Measurements from ENCODE around the gene OAS3. TPM values are rescaled to one million over a fixed set of nuclear protein-coding genes. Genes with fewer than 3 reads are reported as not detected.
"Not testable (repeated sequence)": the region's sequence is repeated elsewhere in the genome, so short reads cannot be mapped to it uniquely, and the experiment has no call there.

OAS3 gene
- polyA plus RNA-seq, 5 donors, result 15.1 to 18.0 (median 16.7) TPM

- peak; percentile 24 to 36 for DNase-seq
Observed at GRCh38 chr12:112978163-112979040, 40.1 kb downstream of the OAS3 start, which contains the start of gene OAS2. Gene OAS2 (plus strand): TSS chr12:112978519. CDS start chr12:112978609, 90 bp downstream.

- no peak for DNase-seq
Observed at GRCh38 chr12:112979041-112979680, 40.9 kb downstream of the OAS3 start.

DNA sequence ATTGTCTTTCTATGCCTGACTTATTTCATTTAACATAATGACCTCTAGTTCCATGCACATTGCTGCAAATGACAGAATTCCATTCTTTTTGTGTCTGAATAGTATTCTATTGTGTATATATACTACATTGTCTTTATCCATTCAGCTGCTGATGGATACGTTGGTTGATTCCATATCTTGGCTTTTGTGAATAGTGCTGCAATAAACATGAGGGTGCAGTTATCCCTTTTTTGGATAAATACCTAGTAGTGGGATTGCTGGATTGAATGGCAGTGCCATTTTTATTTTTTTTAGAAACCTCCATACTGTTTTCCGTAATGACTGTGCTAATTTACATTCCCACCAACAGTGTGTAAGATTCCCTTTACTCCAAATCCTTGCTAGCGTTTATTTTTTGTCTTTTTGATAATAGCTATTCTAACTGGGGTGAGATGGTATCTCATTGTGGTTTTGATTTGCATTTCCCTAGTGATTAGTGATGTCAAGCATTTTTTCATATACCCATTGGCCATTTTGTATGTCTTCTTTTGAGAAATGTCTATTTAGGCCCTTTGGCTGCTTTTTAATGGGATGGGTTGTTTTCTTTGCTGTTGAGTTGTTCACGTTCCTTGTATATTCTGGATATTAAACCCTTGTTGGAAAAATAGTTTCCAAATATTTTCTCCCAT, 42.4 kb downstream of the OAS3 start:
- no peak for DNase-seq

GRCh38 chr12:112985642-112986290, 47.5 kb downstream of the OAS3 start:
- DNase-seq, result no peak

- no peak for DNase-seq
Observed at GRCh38 chr12:112986291-112986800, 48.1 kb downstream of the OAS3 start.

- DNase-seq, result no peak
Observed at GRCh38 chr12:112987561-112987960, 49.3 kb downstream of the OAS3 start.

GRCh38 chr12:112988224-112988623, 50.0 kb downstream of the OAS3 start:
- DNase-seq, result no peak

DNA sequence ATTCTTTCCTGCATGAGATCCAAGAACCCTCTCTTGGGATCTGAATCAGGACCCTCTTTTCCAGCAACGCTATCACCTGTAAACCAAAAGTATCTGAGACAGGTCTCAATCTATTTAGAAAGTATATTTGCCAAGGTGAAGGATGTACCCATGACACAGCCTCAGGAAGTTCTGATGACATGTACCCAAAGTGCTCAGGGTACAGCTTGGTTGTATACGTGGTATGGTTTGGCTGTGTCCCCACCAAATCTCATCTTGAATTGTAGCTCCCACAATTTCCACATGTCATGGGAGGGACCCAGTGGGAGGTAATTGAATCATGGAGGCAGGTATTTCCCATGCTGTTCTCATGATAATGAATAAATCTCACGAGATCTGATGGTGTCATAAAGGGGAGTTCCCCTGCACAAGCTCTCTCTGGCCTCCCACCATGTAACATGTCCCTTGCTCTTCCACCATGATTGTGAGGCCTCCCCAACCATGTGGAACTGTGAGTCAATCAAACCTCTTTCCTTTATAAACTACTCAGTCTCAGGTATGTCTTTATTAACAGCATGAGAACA, 50.6 kb downstream of the OAS3 start:
- not testable (repeated sequence) for DNase-seq

- no peak for DNase-seq
Observed at GRCh38 chr12:112989806-112990205, 51.5 kb downstream of the OAS3 start.

GRCh38 chr12:112992541-112993398, 54.5 kb downstream of the OAS3 start:
- DNase-seq, result peak in 1 of 2 donors; percentile 19

DNA sequence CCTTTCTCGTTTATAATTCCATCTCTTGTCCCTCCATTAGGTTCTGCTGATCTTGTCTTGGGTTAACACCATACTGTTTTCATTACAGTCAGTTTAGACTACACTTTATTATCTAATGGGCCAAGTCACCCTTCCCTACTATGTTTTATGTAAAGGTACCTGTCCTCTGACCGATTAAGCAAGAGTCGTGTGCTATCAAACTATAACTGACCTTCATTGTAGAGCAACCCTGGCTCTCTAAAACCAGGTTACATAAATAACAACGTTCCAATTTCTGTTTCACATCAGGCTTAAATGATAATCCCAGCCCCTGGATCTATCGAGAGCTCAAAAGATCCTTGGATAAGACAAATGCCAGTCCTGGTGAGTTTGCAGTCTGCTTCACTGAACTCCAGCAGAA, 56.7 kb downstream of the OAS3 start:
- no peak for DNase-seq

GRCh38 chr12:112996501-112996900, 58.2 kb downstream of the OAS3 start:
- no peak for DNase-seq

GRCh38 chr12:112997506-112997905, 59.2 kb downstream of the OAS3 start:
- DNase-seq, result no peak

GRCh38 chr12:112998987-112999767, 60.9 kb downstream of the OAS3 start:
- DNase-seq, result no peak

DNA sequence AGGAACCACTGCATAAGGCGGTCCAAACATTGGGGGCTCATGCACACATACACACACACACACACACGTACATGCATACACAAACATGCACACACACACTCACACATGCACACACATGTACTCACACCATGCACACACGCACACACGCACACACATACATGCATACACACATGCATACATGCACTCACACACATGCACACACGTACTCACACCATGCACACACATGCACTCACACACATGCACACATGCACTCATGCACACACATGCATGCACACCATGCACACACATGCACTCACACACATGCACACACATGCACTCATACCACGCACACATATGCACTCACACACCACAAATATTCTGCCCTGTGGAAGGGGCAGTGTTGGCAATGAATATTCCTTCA, 62.2 kb downstream of the OAS3 start:
- no peak for DNase-seq

GRCh38 chr12:113002155-113002554, 63.9 kb downstream of the OAS3 start:
- DNase-seq, result no peak

DNA sequence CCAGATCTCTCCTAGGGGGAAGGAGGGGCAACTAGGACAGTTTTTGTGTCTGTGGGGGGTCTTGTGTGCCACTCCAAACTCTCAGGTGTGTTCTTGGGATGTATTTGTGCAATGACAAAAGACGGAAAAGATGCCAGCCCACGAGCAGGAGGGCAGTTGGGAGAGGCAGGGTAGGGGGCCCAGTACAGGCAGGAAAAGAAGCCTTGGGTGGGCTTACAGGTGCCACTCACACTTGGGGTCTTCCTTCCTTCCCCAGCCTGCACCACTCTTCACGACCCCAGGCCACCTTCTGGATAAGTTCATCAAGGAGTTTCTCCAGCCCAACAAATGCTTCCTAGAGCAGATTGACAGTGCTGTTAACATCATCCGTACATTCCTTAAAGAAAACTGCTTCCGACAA, 64.4 kb downstream of the OAS3 start:
- no peak for DNase-seq

GRCh38 chr12:113003636-113004035, 65.4 kb downstream of the OAS3 start:
- DNase-seq, result no peak

DNA sequence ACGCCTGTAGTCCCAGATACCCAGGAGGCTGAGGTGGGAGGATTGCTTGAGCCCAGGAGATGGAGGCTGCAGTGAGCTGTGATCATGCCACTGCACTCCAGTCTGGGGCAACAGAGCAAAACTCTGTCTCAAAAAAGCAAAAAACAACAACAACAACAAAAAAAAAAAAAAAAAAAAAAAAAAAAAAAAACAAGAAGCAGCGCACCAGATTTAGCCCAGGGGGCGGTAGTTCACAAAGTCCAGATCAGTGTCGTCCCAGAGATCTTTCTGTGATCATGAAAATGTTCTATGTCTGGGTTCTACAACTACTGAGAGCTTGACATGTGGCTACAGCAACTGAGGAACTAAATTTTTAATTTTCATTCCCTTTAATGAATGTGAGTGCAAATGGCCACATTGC, 67.5 kb downstream of the OAS3 start:
- no peak for DNase-seq

DNA sequence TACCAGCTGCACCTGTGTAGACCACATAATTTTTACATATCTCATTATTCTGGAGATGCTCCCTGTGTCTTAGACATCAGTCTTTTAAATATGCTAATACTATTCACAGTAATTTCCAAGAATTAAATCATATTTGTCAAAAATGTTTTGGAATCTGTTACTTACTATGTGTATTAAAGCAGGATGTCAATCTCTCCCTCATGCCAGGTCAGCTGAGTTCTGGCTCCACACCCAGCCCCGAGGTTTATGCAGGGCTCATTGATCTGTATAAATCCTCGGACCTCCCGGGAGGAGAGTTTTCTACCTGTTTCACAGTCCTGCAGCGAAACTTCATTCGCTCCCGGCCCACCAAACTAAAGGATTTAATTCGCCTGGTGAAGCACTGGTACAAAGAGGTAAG, 67.9 kb downstream of the OAS3 start:
- no peak for DNase-seq
